ENCODE results near the gene DCBLD1.

DCBLD1 gene

DNA sequence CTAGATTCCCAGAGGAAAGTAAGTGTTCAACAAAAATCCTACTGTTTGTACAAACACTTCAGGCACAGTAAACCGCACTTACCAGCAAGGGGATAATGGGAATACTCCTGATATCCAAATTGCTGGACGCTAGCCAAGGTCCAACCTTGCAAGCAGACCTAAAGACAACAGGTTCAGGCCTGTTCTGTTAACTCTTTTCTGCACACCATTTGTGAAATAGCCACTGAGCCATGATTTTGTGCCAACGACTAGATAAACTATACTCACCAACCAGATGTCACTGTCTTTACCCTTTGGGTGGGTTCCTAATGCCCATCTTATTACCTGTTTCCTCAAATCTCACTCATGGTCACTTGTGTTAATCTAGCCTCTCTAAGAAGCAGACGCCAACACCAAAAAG lies 76.3 kb downstream of the DCBLD1 start:
- DNase-seq (ENCODE audit: low read depth), result no peak

- no peak for DNase-seq (ENCODE audit: low read depth)
These were observed 76.8 kb downstream of the DCBLD1 start for GRCh38 chr6:117559299-117559698.

DNA sequence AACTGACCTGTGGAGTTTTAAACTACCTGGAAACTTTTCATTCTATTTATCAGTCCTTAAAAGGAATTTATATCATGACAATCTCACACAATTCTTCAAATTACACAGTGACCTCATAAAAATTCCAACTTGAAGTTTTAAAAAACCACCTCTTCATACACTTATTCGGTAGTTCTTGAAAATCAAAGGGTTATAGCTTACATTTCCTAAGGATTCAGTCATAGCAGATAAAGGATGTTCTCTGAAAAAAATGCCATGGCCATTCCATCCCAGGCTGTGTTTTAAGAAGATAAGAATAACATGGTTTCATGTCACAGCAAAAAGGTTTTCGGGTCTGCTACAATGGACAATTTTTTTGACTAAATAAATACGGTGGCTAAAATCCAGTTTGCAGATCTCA lies 78.7 kb downstream of the DCBLD1 start:
- no peak for DNase-seq (ENCODE audit: low read depth)

- DNase-seq (ENCODE audit: low read depth), result no peak
These were observed 82.2 kb downstream of the DCBLD1 start for GRCh38 chr6:117564681-117565080.

GRCh38 chr6:117568247-117568646 lies 85.8 kb downstream of the DCBLD1 start:
- no peak for DNase-seq (ENCODE audit: low read depth)

DNA sequence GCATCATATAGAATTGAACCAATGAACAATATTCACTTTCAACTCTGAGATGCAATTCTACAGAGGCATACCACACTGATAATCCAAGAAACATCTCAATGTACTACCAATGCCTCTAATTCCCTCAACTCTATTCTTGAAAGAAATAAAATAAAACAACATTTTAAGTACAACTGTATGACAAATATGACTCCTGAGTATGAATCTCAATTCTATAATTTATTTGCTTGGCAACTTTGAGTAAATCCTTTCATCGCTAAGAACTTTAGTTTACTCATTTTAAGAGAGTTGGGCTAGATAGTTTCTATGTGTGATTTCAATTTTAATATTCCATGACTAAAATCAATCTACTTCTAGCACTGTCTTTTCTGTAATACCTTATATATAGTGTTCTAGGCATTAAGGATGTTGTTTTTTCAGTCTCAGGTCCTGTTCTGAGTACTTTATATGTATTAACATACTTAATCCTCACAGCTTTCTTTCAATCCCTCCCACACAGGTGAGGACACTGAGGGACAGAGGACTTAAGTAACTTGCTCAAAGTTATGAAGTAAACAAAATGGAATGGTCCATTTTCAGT lies 86.4 kb downstream of the DCBLD1 start:
- DNase-seq (ENCODE audit: low read depth), result no peak

- DNase-seq (ENCODE audit: low read depth), result no peak
These were observed 90.7 kb downstream of the DCBLD1 start for GRCh38 chr6:117573006-117573680.

DNA sequence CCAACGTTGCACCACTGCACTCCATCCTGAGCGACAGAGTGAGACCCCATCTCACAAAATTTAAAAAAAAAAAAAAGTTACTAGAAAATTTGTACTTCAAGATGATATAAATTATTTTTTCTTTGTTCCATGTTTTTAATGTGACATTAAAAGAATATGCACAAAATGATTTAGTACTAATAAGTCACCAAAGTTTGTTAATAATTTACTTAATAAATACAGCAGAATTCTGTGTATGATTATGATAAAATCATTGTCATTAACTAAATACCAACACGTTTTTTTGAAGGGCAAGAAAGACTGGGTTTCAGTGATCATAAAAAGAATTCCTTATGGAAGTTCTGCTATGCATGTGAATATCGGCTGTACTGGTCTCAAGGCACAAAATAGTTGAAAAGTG lies 91.7 kb downstream of the DCBLD1 start:
- no peak for DNase-seq (ENCODE audit: low read depth)

DNA sequence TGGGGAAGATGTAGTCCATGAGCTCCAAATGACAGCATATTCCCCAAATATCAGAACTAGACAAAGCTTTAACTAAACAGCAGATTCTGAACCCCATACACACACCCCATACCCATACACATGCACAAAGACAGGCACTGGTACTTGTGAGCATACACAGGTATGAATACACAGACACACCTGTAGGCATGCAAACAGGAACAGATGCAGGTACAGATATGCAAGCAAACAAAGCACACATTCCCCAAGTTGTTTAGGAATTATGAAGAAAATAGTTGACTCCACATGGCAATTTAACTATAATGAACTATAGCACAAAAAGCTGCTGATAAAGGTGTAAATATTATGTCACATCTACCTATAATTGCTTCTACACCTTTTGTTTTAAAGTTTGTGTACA lies 103.2 kb downstream of the DCBLD1 start:
- DNase-seq (ENCODE audit: low read depth), result no peak

DNA sequence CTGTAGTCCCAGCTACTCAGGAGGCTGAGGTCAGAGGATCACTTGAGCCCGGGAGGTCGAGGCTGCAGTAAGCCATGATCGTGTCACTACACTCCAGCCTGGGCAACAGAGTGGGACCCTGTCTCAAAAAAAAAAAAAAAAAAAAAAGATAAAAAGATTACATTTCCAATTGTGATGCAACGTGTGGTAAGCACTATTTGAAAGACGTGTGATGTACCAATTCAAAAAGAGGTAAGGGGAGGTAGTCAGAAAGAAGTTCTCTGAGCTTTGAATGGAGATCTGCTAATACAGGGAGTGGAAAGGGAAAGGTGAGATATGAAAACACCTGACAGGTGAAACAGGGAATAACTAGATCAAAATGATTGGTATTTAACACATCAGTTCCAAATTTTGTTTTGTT lies 108.0 kb downstream of the DCBLD1 start:
- no peak for DNase-seq (ENCODE audit: low read depth)

DNA sequence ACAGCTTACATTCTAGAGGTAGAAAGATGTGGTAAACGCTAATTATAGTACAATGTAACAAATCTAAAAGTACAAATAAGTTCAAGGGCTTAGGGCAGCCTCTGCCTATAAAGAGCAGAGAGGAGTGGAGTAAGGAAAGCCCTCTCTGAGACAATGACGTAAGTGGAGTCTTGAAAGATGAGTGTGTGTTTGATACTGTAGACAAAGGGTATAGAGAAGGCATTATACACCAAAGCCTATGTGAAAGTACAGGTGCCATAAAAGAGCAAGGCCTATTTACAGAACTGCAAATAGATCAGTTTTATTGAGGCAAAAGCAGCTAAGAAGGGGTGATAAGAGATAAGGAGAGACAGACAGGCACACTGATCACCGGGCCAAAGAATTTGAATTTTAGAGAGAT lies 108.9 kb downstream of the DCBLD1 start:
- no peak for DNase-seq (ENCODE audit: low read depth)

- no peak for DNase-seq (ENCODE audit: low read depth)
These were observed 110.7 kb downstream of the DCBLD1 start for GRCh38 chr6:117592983-117593759.

DNA sequence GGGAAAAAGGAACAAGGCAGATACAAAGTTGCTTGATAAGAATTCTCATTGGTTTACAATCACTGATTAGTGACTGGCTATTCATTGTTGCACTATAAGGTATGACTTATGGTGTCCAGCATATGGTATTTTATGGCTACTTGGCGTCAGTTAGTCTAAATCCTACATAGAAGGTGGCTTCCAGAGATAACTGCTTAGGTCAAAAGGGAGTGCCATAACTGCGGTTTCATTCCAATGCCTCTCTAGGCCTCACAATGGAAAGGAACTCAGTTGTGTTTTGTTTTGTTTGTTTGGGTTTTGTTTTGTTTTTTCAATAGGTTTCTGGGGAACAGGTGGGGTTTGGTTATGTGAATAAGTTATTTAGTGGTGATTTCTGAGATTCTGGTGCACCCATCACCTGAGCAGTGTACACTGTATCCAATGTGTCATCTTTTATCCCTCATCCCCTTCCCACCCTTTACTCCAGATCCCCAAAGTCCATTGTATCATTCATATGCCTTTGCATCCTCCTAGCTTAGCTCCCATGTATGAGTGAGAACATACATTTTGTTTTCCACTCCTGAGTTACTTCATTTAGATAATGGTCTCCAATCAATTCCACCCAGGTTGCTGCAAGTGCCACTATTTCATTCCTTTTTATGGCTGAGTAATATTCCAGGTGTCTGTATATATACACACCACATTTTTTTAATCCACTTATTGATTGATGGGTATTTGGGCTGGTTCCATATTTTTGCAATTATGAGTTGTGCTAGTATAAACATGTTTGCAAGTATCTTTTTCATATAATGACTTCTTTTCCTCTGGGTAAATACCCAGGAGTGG lies 112.8 kb downstream of the DCBLD1 start:
- DNase-seq (ENCODE audit: low read depth), result no peak

- DNase-seq (ENCODE audit: low read depth), result no peak
These were observed 115.3 kb downstream of the DCBLD1 start for GRCh38 chr6:117597755-117598154.
